NCI-H526 (cell line): ENCODE measurements around the gene ACACA.
"Not testable (repeated sequence)": the region's sequence is repeated elsewhere in the genome, so short reads cannot be mapped to it uniquely, and the experiment has no call there.

Experiments used
- DNase-seq, 2 experiments: peaks; one replicate each; lab custom pipeline; 2025; lab: John Stamatoyannopoulos, UW

ACACA gene

GRCh38 chr17:37406635-37407461 is at the start of gene ACACA, which contains the start of gene TADA2A:
ACACA (minus strand) TSS chr17:37406836; CDS start chr17:37406299, 537 bp downstream.
TADA2A (plus strand) TSS chr17:37406886; CDS start chr17:37411366, 4,480 bp downstream.
- peak; percentile 72 to 93 for DNase-seq

- DNase-seq = no peak
Observed at GRCh38 chr17:37450112-37450511, 43.5 kb upstream of the ACACA start.

- DNase-seq = no peak
Observed at GRCh38 chr17:37447641-37448040, 41.0 kb upstream of the ACACA start.

- DNase-seq = peak; percentile 8 to 27
Observed at GRCh38 chr17:37446027-37446426, 39.4 kb upstream of the ACACA start.

GRCh38 chr17:37441369-37442014 is 34.9 kb upstream of the ACACA start:
- DNase-seq = not testable (repeated sequence)

GRCh38 chr17:37440424-37440823 is 33.8 kb upstream of the ACACA start:
- no peak for DNase-seq

GRCh38 chr17:37438141-37438540 is 31.5 kb upstream of the ACACA start:
- no peak for DNase-seq

- no peak for DNase-seq
Observed at GRCh38 chr17:37432671-37433070, 26.0 kb upstream of the ACACA start.

GRCh38 chr17:37430051-37430627 is 23.5 kb upstream of the ACACA start:
- no peak for DNase-seq

GRCh38 chr17:37429453-37429852 is 22.8 kb upstream of the ACACA start:
- no peak for DNase-seq

- no peak for DNase-seq
Observed at GRCh38 chr17:37429039-37429438, 22.4 kb upstream of the ACACA start.

GRCh38 chr17:37425268-37425667 is 18.6 kb upstream of the ACACA start:
- no peak for DNase-seq

GRCh38 chr17:37422971-37423625 is 16.5 kb upstream of the ACACA start:
- no peak for DNase-seq

- DNase-seq = no peak
Observed at GRCh38 chr17:37417852-37418251, 11.2 kb upstream of the ACACA start.

GRCh38 chr17:37413875-37414519 is 7.4 kb upstream of the ACACA start:
- no peak for DNase-seq

- no peak for DNase-seq
Observed at GRCh38 chr17:37410357-37410756, 3.7 kb upstream of the ACACA start.

- DNase-seq = not testable (repeated sequence)
Observed at GRCh38 chr17:37408145-37408479, 1.5 kb upstream of the ACACA start.

- DNase-seq = peak in 1 of 2 experiments; percentile 22
Observed at GRCh38 chr17:37405955-37406634, 541 bp downstream of the ACACA start.

GRCh38 chr17:37405522-37405921 is 1.1 kb downstream of the ACACA start:
- DNase-seq = not testable (repeated sequence)

- DNase-seq = peak; percentile 3 to 26
Observed at GRCh38 chr17:37400505-37400904, 6.1 kb downstream of the ACACA start.

GRCh38 chr17:37399265-37399803 is 7.3 kb downstream of the ACACA start:
- no peak for DNase-seq
